HEK293T (cell line): ENCODE results near the gene ARG2.

Source experiments
- ARNT ChIP-seq: fragments of 450-650 bp; IDR thresholded peaks from 2 replicates; pipeline ENCODE4 v1.6.1; 2017; ENCODE audit warnings: mild to moderate bottlenecking
- BHLHE40 ChIP-seq: fragments of 450-650 bp; IDR thresholded peaks from 2 replicates; pipeline ENCODE4 v1.6.1; 2016; ENCODE audit warnings: mild to moderate bottlenecking, moderate library complexity, borderline replicate concordance
- CTBP1 ChIP-seq: fragments of 450-650 bp; IDR thresholded peaks from 2 replicates; pipeline ENCODE4 v1.6.1; 2016; ENCODE audit warnings: borderline replicate concordance
- ELF4 ChIP-seq: fragments of 450-650 bp; IDR thresholded peaks from 2 replicates; pipeline ENCODE4 v1.6.1; 2017; ENCODE audit warnings: antibody characterized with exemption
- FOXA1 ChIP-seq: fragments of 450-650 bp; IDR thresholded peaks from 2 replicates; pipeline ENCODE4 v1.6.1; 2016; ENCODE audit warnings: mild to moderate bottlenecking
- FOXK2 ChIP-seq: fragments of 450-650 bp; IDR thresholded peaks from 2 replicates; pipeline ENCODE4 v1.6.1; 2016; ENCODE audit warnings: mild to moderate bottlenecking
- FOXM1 ChIP-seq: fragments of 450-650 bp; IDR thresholded peaks from 2 replicates; pipeline ENCODE4 v1.6.1; 2017; ENCODE audit warnings: mild to moderate bottlenecking, borderline replicate concordance
- LEF1 ChIP-seq: fragments of 450-650 bp; IDR thresholded peaks from 2 replicates; pipeline ENCODE4 v1.6.1; 2017; ENCODE audit warnings: mild to moderate bottlenecking, borderline replicate concordance
- SP1 ChIP-seq: fragments of 450-650 bp; IDR thresholded peaks from 2 replicates; pipeline ENCODE4 v1.6.1; 2017
- SUZ12 ChIP-seq: fragments of 450-650 bp; IDR thresholded peaks from 2 replicates; pipeline ENCODE4 v1.6.1; 2016; ENCODE audit warnings: mild to moderate bottlenecking
- TARDBP ChIP-seq: fragments of 450-650 bp; IDR thresholded peaks from 2 replicates; pipeline ENCODE4 v1.6.1; 2016
- TF ChIP-seq, protein P1 (sequence below): fragments of 450-650 bp; IDR thresholded peaks from 2 replicates; pipeline ENCODE4 v1.6.1; 2016

GRCh38 chr14:67595392-67595791 lies 24.3 kb upstream of the ARG2 start:
- TF ChIP-seq BHLHE40 (no peak), LEF1 (no peak), SP1 (no peak), FOXM1 (no peak), ARNT (no peak), TARDBP (no peak), ELF4 (no peak), SUZ12 (no peak), FOXK2 (no peak), CTBP1 (no peak), FOXA1 (no peak)
- TF ChIP-seq, protein P1, sequence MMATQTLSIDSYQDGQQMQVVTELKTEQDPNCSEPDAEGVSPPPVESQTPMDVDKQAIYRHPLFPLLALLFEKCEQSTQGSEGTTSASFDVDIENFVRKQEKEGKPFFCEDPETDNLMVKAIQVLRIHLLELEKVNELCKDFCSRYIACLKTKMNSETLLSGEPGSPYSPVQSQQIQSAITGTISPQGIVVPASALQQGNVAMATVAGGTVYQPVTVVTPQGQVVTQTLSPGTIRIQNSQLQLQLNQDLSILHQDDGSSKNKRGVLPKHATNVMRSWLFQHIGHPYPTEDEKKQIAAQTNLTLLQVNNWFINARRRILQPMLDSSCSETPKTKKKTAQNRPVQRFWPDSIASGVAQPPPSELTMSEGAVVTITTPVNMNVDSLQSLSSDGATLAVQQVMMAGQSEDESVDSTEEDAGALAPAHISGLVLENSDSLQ, result no peak
